NCI-H2029 treated with DMSO at 0.1 percent for 48 hours (cell line): ENCODE measurements around the gene TOP1.
"Not testable (repeated sequence)": the region's sequence is repeated elsewhere in the genome, so short reads cannot be mapped to it uniquely, and the experiment has no call there.

Experiments used
- DNase-seq: peaks from one replicate; lab custom pipeline; 2025; lab: John Stamatoyannopoulos, UW

The TOP1 gene

GRCh38 chr20:41094353-41095055 lies 65.9 kb downstream of the TOP1 start:
- no peak for DNase-seq

DNA sequence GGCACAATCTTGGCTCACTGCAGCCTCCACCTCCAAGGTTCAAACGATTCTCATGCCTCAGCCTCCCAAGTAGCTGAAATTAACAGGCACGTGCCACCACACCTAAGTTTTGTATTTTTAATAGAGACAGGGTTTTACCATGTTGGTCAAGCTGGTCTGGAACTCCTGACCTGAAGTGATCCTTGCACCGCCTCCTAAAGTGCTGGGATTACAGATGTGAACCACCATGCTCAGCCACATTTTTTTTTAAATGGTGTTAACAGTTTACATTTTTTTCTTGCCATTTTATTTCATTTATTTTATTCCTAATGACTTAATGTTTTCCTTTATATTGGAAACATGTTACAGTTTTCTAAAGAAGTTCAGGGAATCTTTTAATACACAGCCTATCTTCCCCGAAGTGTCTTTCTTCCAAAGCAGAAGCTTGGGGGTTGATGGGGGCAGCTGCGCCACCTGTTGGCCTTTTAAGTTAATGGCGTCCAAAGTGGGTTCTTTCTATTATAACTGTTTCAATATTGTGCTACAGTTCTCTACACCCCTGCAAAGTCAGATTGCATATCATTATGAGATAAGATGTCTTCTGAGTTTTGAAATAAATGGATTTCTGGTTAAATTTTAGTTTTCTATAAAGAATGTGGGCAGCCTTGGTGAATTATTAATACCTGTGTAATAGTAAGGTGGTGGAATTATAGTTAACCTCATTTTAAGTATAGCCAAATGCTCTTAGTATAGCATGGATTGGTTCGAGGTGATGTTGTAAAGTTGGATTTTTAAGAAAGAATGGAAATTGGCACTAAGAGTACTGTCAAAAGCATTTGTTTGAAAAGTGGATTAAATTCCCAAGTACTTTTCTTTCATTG lies 66.7 kb downstream of the TOP1 start:
- peak; percentile 36 for DNase-seq

DNA sequence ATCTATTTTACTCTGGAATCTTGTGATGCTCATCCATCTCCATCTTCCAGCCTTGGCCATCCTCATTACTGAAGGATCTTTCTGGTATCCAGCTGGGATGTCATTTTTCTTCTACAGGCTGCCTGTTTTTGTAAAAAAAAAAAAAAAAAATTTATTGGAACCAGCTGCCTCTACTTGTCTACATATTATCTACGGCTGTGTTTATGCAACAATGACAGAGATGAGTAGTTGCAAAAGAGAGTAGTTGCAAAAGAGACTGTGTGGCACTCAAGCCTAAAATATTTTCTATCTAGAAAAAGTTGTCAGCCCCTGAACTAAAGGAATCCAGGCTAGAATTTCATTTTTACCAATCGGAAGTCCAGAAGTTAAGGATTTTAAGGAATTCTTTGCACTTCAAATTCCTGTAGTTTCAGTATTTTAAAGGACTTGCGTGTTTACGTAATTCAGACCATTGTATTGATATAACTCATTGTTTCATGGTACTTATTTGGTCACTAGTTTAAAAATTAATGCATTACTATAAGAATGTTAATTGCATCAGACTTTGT lies 70.2 kb downstream of the TOP1 start:
- DNase-seq, result no peak

DNA sequence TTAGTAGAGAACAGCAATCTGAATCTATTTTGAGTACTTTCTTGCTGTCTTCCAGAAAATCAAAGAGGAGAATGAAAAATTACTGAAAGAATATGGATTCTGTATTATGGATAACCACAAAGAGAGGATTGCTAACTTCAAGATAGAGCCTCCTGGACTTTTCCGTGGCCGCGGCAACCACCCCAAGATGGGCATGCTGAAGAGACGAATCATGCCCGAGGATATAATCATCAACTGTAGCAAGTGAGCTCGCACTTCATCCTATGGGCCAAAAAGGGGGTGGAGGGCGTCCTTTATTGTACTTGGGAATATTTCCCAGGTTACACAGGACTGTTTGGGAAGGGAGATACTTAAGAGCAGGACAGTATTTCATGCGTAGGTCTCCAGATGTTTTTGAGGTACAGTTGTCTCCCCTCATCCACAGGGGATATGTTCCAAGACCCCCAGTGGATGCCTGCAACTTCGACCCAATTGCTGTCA lies 71.4 kb downstream of the TOP1 start:
- no peak for DNase-seq

DNA sequence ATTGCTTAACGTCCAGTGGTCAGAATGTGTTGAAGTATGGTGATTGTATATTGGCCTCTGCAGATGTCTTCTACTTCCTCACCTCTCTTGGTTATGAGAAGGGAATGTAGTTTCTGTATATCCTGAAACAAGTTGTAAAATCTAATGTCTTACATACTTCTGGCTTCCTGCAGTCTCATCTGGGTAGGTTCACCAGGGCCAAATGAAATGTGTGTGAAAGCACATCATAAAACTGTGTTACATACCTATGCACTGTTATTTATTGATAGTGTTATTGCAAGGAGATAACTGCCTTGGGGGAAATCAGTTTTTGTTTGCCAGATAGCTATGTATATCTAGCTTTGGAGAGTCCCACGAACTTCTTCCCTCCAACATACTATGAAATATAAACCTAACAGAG lies 73.0 kb downstream of the TOP1 start:
- DNase-seq, result no peak

DNA sequence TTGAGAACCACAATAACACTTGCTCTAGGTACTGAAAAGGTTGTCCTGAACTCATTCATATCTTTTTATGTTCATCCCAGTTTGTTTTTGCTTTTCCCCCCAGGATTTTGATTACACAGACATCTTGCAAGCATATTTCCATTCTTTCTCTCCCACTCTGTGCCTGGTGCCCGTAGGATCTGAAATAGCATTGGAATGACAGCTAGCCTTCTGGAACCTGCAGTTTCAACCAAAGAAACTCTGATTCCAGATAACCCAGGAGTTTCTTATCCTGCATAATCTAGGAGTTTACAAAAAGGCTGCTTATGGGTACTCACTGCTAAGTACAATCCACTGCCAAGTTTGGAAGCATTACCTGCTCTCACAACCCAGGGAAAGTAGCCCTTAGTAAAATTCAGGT lies 79.9 kb downstream of the TOP1 start:
- no peak for DNase-seq

DNA sequence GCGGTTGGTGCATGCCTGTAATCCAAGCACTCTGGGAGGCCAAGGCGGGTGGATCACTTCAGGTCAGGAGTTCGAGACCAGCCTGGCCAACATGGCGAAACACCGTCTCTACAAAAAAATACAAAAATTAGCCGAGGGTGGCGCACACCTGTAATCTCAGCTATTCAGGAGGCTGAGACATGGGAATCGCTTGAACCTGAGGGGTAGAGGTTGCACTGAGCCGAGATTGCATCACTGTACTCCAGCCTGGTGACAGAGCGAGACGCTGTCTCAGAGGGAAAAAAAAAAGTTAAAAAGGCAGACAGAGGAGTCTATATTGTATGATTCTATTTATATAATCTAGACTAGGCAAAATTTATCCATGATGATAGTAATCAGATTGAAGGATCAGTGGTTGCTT lies 81.4 kb downstream of the TOP1 start:
- DNase-seq, result no peak

GRCh38 chr20:41110930-41111577 lies 82.4 kb downstream of the TOP1 start:
- DNase-seq, result no peak

GRCh38 chr20:41111578-41111951 lies 82.9 kb downstream of the TOP1 start:
- no peak for DNase-seq

DNA sequence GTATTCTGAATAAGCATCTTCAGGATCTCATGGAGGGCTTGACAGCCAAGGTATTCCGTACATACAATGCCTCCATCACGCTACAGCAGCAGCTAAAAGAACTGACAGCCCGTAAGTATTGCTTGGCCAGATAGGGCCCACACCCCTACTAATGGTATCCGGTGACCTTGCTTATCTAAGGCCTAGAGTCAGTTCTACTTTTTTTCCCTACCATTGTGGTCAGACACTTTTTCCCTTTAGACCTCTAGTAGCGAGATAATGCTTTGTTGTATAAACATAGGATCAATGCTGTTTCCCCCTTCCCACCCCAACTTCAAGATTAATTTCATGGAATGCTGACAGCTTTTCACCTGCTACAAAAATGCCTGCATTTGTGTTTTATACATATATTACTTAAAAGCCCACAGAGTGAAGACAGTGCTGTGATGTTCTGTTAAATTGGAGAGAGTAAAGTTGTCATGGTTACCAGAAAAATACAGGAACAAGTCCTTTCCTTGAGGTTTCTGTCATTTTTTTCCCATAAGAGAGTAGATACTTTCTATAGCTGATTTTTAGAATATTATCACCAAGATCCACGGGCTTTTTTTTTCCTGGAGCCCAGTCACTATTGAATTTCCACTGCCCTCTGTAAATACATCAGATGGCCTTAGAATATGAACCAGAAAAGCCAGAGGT lies 87.8 kb downstream of the TOP1 start:
- no peak for DNase-seq

GRCh38 chr20:41118159-41118558 lies 89.5 kb downstream of the TOP1 start:
- not testable (repeated sequence) for DNase-seq

DNA sequence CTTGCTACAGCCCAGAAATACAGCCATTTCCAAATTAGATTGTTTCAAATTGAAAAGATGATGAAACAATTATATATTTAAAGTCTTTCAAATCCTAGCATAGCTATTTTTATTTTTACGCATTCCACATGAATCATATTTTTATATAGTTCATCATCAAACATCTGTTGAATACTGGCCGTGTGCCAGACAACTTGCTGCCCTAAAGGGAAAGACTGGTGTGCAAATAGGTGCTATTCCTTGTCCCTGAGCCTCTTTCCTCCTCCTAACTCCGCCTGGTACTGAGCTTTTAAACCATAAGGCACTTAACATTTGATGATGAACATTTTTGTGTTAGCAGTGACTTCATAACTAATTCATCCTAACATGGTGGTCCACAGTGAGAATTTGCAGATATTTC lies 90.0 kb downstream of the TOP1 start:
- DNase-seq, result no peak

GRCh38 chr20:41119614-41120561 lies 91.3 kb downstream of the TOP1 start:
- DNase-seq, result peak; percentile 74

DNA sequence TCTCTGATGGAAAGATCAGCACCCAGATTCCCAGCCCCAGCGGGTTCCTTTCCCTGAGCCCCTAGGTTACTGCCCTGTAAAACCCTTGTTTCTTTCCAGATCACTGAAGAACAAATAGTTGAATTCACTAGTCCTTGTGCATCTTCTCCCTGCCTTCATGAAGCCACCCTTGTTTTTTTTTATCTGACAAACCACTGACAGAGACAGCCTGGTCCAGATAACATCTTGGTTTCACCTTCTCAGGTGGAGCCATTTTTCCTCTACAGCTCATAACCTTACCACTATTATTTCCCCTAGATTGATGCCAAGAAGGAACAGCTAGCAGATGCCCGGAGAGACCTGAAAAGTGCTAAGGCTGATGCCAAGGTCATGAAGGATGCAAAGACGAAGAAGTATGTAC lies 92.8 kb downstream of the TOP1 start:
- no peak for DNase-seq

GRCh38 chr20:41123631-41124030 lies 95.0 kb downstream of the TOP1 start:
- no peak for DNase-seq

DNA sequence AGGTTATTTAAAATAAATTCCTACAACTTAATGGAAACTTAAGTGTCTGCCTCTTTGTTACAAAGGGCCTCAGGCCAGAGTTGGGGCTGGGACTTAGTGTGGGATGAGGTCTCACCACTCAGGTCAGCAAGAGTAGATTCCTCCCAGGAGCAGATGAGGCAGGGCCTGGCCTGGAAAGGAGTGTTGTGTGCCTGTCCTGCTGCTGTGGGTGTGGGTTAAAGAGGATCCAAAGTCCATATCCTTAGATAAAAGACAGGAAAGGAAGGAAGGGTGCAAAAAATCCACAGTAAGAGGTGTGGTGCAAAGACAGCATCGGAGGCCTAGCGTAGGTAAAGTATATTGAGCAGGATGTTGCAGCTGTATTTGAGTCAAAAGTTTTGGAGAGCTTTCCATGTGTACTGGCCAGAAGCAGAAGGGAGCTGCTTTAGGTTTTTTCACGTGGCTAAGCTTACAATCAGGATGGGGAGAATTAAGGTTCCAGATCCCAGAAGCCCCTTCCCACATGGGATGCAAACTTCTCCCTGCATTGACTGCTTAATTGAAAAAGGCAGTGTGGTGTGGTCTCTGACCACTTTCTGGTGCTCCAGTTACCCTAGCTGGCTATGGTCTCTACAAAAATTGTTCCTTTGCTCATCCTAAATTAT lies 96.0 kb downstream of the TOP1 start:
- DNase-seq, result no peak

GRCh38 chr20:41125530-41126457 lies 97.2 kb downstream of the TOP1 start:
- no peak for DNase-seq

DNA sequence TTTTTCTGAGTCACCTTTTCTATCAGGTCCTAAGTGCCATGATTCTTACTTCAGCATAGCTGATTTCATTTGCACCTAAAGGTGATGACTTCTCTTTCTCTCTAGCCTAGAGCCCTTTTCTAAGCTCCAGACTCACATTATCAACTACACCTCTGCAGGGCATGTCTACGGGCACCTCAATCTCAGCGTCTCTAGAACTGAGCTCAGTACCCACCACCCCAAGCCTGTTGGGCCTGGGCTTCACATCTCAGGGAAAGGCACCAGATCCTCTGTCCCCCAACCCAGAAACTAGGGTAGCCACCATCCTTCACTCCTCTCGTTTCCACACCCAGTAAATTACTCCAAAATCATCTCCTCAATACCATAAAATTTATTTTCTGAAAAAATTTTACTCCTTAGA lies 98.1 kb downstream of the TOP1 start:
- DNase-seq, result no peak

GRCh38 chr20:41128317-41128716 lies 99.7 kb downstream of the TOP1 start:
- DNase-seq, result not testable (repeated sequence)
